Measurements from ENCODE around the gene KIRREL1. TPM values are rescaled to one million over a fixed set of nuclear protein-coding genes. Genes with fewer than 3 reads are reported as not detected.

Gene KIRREL1
- polyA plus RNA-seq (ENCODE audit: insufficient read length): 182 TPM
- long read RNA-seq, donor 1, transcript KIRREL1-201 (15 exons, 2,874 nt): major isoform, 10 of 96 reads
- long read RNA-seq, donor 1, partial matches to known transcripts: 77 of 96 reads
- long read RNA-seq, donor 1, other reads (novel, unspliced or antisense): 9 of 96 reads
- long read RNA-seq, donor 2, full-length matches to known transcripts: 10 of 93 reads
- long read RNA-seq, donor 2, partial matches to known transcripts: 75 of 93 reads
- long read RNA-seq, donor 2, other reads (novel, unspliced or antisense): 8 of 93 reads
- long read RNA-seq, donor 3, transcript KIRREL1-201 (15 exons, 2,874 nt): major isoform, 10 of 58 reads
- long read RNA-seq, donor 3, partial matches to known transcripts: 41 of 58 reads
- long read RNA-seq, donor 3, other reads (novel, unspliced or antisense): 7 of 58 reads
- long read RNA-seq, donor 4: 0 reads
- long read RNA-seq, donor 5, full-length matches to known transcripts: 6 of 76 reads
- long read RNA-seq, donor 5, partial matches to known transcripts: 62 of 76 reads
- long read RNA-seq, donor 5, other reads (novel, unspliced or antisense): 8 of 76 reads
- long read RNA-seq, donor 6, transcript KIRREL1-201 (15 exons, 2,874 nt): major isoform, 9 of 56 reads
- long read RNA-seq, donor 6, partial matches to known transcripts: 36 of 56 reads
- long read RNA-seq, donor 6, other reads (novel, unspliced or antisense): 11 of 56 reads
- long read RNA-seq, donor 7, transcript KIRREL1-201 (15 exons, 2,874 nt): major isoform, 15 of 78 reads
- long read RNA-seq, donor 7, partial matches to known transcripts: 63 of 78 reads
- long read RNA-seq, donor 7, other reads (novel, unspliced or antisense): 0 of 78 reads
- long read RNA-seq, donor 8, partial matches to known transcripts: 13 of 16 reads
- long read RNA-seq, donor 8, other reads (novel, unspliced or antisense): 0 of 16 reads

DNA sequence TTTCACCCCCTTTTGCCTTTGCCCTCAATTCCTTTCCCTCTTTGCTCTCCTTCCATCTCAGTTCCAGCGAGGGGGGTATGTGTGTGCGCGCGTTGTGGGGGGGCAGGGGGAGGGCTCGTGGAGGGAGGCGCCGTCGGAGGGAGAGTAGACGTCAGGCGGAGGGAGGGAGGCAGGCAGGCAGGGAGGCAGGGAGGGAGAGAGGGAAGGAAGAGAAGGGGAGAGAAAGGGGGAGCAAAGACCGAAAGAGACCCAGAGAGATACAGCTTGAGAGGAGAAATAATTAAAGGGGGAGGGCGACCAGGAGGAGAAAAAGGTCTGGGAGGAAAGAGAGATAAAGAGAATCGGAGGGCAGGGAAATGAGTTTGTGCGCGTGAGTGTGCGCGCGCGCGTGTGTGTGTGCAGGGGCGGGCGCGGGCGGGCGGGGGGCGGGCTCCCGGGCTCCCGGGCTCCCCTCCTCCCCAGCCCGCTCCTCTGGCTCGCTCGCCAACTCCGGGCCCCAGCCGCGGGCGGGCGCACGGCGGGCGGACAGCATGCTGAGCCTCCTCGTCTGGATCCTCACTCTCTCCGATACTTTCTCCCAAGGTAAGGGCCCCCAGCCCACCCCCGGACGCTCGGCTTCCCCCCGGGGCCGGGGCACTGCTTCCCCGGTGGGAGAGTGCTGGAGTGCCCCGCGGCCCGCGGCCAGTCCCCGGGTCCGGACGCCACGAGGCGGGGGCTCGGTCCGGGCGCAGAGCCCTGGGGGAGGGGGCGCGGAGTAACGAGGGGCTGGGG, at the start of gene KIRREL1:
Gene KIRREL1 (plus strand): TSS at position 499 of the 771 bp plus-strand sequence. CDS start 32 bp downstream, at position 531.
- no peak for DNase-seq

DNA sequence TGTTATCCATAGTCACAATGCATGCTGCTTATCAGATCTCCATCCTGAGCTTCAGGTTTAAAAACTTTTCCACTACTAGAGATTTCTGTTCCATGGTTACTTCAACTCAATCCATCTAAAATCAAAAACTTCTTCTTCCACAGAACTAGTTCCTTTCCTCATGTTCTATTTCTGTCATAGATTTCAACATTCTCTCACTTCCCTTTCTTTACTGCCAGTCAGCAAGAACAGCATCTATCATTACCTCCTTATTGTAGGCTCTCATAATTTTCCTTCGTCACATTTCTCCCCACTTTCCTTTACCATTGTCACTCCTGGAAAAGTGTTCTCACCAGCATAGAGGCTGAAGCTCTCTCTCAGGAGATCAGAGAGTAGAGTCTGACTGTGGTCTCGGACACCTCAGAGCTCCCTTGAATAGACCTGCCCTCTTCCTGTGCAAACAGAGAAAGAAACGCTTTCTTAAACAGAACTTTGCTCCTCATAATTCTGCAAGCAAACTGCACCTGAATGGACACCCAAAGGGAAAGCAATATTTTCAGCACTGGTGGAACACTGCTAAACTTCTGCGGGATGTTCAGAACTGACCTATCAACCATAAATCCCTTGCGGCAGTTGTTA, 48.7 kb upstream of the KIRREL1 start:
- no peak for DNase-seq

DNA sequence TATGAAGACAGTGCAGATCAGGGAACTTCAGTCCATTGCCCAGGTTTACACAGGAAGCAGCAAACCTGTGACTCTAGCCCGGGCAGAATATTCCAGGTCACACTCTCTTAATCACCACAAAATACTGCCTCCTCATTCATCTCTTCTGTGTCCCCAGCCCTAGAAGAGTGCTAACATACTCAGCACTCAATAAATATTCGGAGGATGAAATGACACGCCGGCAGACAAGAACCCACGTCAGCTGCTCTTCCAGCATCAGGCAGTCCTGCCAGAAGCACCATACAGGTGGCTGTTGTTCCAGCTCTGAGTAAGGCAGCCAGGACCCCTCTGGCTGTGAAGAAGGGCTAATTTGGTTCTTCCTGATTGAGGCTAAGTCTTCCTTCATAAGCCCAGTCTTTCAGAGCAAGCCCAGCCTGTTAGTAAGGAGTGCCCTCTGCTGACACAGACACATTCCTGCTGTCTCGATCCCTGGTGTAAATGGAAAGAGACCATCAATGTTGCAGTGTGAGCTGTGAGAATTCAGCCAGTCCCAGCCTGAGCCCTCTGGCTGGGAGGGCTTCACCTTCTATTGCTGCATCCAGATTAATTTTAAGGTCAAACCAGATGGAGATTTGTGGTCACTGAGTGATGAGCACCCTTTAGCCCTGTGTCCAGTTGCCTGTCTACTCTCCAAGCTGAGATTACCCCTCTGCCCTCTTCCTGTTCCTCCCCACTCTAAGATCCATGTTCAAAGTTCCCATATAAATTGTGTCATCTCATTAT, 45.0 kb upstream of the KIRREL1 start:
- DNase-seq: peak; percentile 51

DNA sequence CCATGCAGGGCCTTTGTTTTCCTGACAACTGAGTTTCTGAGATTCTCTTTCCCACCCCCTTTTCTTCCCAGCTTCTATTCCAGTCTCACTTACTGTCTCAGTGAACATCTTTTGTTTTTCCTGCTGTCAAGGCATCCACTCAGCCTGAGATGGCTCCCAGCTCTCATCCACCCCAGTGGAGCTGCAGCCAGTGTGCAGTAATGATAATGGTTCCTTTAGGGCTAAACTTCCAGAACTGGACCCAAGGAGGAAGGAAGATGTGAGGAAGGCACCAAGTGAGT, 44.4 kb upstream of the KIRREL1 start:
- DNase-seq: no peak

DNA sequence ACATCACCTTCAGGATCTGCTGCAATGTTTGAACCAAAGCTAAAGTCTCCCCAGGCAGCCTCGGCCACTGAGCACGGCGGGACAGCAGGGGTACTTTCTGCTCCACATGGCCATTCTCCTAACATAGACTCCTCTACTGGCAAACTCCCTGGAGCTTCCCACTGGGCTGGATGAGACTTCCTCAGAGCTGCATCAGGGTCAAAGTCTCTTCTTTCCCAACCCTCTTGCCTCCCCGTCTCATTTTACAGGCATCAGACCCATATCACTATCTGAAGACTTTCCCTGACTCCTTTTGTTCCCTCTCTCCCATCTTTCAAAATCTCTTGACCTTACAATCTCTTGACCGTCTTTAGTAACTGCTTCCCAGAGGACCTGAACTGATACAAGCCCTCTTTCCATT, 42.2 kb upstream of the KIRREL1 start:
- DNase-seq: no peak

DNA sequence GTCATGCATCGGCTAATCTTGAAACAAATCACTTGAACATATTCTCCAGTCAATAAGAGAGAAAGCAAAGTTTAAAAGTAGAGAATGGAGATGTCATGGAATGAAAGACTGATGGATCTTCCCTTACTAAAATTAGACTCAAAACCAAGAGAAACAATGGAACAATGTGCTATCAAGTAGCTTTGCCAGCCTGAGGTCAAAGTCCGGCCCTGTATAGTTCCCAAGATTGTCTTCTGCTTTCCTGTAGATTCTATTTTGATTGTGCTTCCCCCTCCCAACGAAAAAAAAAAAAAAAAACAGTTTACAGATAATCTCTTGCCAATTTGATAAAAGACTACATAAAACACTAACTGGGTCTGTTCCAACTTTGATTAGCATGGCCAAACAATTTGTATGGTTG, 40.8 kb upstream of the KIRREL1 start:
- DNase-seq: no peak

DNA sequence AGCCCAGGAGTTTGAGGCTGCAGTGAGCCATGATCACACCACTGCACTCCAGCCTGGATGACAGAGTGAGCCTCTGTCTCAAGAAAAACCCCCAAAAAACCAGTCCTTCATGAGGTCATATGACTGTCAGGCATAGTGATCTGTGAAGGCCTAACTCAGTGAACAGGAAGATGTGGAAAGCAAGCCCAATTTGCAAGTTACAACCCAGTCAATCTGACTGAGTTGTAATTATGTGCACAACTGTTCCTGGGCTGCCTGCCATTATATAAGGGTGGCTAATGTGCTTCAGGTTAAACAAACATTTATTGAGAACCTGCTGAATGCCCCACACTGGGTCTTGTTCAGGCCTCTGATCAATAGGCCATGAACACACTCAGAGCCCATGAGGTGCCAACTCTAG, 38.2 kb upstream of the KIRREL1 start:
- no peak for DNase-seq

DNA sequence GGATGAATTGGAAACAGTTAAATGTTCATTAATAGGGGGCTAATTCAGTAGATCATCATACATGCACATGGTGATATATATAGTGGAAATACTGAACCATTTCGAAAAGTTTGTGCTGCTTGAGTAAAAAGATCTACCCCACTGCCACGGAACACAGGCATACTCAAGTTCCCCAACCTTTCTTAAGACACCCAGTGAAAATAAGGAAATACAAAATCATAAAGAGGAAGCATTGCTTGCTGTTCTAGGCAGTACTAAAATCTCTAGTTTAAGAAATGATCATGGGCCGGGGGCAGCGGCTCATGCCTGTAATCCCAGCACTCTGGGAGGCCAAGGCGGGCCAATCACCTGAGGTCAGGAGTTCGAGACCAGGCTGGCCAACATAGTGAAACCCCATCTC, 37.6 kb upstream of the KIRREL1 start:
- DNase-seq: no peak

DNA sequence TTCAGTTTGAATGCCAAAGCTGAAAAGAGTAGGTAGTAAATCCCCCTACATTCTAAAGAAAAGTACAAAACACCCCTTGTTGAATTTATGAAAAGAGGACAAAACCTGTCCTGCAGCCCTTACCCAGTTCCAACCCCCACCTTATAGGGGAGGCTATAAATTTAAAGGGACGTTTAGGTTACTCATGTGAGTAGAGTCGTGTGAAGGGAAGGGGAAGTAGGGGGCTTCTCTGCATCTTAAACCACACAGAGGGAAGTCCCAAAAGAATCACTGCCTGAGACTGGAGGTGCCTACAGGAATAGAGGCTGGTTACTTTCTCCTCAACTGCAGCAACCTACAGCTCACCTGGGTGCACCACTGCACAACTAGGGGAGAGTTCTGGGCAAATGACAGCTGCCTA, 36.7 kb upstream of the KIRREL1 start:
- DNase-seq: no peak

DNA sequence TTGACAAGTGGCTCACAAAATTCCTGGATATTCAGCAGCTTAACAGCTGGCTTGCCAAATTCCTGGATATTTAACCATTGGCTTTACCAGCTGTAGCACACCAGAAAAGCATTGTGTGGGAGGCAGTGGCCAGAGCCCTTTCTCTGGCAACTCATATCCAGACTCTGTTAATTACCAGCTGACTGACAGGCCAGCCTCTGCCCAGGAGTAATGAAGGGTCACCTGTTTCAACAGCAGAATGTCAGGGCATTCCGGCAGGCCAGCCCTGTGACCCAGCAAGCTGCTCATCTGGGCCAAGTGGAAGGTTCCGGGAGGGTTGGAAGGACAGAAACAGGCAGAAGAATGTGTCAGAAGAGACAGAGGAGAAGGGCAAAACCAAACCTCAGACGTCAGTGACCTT, 35.2 kb upstream of the KIRREL1 start:
- no peak for DNase-seq

DNA sequence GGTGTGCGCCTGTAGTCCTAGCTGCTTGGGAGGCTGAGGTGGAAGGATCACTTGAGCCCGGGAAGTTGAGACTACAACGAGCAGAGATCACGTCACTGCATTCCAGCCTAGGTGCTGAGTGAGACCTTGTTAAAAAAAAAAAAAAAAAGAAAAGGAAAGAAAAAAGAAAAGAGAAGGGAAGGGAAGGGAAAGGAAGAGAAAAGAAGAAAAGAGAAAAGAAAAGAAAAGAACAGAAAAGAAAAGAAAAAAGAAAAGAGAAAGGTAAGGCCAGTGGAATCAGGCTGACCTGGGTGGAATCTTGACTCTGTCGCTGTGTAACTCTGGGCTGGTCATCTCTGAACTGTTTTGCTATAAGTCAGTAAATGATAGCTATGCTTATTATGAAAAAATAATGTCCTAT, 33.7 kb upstream of the KIRREL1 start:
- DNase-seq: no peak

DNA sequence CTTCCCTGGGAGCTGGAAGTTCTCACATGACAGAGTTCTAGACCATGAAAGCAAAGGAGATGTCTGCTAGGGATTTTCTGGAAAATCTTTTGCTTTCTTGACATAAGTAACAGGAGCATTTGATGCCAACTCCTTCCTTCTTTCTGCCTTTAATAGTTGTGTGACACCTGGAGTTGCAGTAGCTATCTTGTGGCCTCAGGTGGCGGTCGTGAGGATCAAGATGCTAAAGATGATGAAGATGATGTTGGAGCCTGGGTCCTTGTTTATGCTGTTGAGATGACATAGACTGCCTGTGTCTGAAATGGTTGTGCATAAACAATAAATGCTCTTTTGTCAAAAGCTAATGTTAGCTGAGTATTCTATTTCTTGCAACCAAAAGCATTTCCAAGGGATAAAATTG, 32.7 kb upstream of the KIRREL1 start:
- DNase-seq: no peak

DNA sequence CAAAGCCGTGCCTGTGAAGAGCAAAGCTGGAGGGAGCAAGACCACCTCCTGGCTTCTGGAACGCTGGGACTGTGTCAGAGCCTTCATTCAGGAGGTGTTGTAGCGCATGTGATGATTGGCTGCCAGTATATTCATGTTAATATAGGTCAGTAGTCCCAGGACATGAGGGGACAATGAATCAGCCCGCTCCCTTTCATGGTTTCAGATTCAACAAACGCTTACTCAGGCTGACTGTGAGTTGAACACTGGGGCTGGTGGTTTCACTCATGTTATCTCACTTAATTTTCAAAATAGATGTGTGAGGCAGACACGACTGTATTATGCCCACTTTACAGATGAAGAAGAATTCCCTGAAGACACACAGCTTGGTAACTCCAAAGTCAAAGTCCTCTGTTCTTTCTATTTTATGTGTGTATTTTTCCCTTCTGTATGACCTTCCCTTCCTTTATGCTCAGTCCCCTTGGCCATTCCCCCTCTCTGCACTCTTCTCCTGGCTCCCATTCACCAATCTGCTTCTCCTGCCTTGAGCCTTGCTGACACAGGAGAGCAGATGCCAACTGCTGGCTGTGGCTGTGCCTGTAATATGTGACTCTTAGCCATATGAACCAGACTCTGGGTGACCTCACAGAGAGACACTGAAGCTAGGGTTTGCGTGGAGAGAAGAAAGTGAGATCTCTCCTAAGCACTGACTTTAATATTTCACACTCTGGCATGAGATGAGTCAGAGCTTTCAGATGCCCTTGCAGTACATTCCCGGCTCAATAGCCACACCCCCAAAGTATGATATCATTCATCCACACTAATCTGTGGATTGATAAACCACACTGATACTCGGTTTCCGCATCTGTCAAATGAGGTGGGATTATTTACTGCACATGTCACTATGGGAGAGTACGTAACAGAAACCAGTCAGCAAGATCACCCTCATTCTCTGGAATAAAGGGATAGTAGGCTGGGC, 31.4 kb upstream of the KIRREL1 start:
- DNase-seq: no peak

DNA sequence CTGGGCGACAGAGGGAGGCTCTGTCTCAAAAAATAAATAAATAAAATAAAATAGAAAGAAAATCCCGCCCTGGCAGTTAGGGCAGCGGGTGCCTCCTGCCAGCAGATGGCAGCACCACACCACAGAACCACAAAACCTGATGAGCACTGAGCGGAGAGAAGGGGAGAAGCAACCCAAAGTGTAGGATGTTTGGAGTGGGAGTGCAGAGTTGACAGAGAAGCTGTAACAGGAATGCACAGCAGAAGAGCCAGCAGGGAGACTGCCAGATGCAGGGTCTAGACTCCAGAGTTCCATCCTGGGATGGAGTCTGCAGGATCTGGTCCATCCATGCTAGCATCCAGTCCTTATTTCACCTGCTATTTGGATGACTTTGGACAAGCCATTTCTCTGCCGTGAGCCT, 29.7 kb upstream of the KIRREL1 start:
- DNase-seq: peak; percentile 79

DNA sequence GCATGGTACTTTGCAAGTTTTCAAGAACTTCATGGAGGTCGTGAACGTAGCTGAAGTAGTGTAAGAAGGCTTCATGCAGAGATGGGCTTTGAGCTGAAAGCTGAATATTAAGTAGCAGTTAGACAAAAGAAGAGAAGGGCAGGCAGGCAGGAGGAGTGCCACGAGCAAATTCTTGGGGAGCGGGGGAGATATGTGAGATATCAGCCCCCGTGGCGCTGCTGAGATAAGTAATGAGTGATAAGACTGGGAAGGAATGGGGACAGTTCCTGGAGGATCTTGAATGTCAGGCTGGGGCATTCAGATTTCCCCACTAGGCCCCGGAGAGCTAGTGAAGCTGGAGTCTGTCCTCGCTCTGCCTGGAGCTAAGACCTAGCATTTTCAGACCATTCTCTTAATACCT, 27.9 kb upstream of the KIRREL1 start:
- no peak for DNase-seq

DNA sequence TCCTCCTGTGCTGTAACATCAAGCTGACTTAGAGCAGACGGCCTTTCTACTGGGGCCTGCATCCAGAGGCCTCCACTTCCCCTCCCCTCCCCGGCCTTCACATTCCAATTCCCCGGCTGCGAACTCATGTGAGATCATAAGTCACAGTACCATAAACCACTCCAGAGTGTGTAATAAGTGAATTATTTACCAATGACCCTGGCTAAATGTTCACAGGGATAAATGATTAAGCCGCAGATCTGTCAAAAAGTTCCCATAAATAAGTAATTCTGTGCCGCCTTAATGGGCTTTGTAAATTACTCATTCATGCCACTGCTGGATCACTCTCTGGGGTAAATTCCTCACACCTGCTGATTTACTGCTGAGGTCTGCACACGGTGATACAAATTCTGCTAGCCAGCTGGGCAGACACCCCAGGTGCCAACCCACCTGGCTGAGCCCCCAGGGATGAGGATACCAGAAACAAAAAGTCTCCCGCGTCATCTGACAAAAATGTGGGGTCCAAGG, 27.4 kb upstream of the KIRREL1 start:
- DNase-seq: peak; percentile 85

DNA sequence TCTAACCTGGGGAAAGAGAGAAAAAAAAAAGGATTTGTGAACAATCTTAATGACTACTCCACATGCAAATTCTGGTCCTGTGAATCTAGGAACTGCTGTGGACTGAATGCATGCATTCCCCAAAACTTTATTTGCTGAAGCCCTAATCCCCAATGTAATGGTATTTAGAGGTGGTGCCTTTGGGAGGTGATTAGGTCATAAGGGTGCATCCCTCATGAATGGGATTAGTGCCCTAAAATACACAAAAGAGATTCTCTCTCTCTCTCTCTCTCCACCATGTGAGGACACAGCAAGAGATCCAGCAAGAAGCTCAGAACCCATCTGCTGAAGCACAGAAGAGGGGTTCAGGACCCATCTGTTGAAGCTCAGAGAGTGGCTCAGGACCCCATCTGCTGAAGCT, 26.2 kb upstream of the KIRREL1 start:
- no peak for DNase-seq

DNA sequence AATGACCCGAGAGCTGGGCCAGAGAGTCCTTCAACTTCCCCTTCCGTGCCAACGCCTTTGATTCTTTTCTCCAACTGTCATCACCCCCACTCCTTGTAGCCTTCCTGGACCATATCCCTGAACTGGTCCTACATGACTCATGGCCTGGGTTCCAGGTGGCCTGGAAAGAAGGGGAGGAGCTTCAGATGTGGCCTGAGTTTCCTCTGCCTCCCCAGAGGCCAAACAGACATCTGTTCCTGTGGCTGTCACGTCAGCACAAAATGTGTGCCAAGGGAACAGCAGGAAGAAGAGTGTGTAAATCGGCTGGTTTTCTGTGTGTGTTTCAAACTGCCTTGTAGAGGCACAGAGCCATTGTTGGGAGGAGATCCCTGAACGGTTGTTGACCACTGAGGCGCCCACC, 24.9 kb upstream of the KIRREL1 start:
- no peak for DNase-seq

DNA sequence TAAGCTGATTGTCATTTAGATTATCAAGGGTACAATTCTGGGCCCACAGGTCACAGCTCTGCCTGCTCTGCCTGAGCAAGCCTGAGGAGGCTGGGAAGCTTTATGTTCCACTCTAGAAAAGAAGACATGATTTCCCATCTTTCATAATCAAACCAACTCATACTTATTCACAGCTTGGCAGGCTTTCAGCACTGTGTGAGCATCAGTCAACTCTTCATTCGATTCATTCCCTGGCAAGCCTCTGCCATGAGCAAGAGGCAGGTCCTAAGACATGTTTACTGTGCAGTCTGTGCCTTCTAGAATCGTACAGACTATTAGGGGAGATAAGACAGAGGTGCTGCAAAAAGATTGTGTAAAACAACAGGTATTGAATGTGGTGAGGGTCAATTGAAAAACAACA, 24.5 kb upstream of the KIRREL1 start:
- DNase-seq: no peak
